Stomach (tissue), 4 donors: ENCODE data around the gene CIBAR2.

Experiments
- CTCF ChIP-seq, 7 experiments: fragments of 450-650 bp in 4 of 7; fragments of 200-600 bp in 3 of 7; sonication (generic) in 3 of 7; IDR thresholded peaks; one replicate each; pipeline ENCODE4 v1.5.1; 2016 to 2019; ENCODE audit warnings: antibody characterized with exemption in 7 of 7, control low read depth in 2 of 7, mild to moderate bottlenecking in 1 of 7
- EP300 ChIP-seq: sonication (generic); formaldehyde crosslinking; IDR thresholded peaks from one replicate; pipeline ENCODE4 v1.6.1; 2017; ENCODE audit warnings: antibody characterized with exemption
- POLR2A ChIP-seq, 4 donors: fragments of 450-650 bp; IDR thresholded peaks; one replicate each; pipeline ENCODE4 v1.6.1; 2016; ENCODE audit warnings: antibody characterized with exemption in 4 of 4, control low read depth in 2 of 4, mild to moderate bottlenecking in 1 of 4, moderate library complexity in 1 of 4
- POLR2AphosphoS5 ChIP-seq, 3 donors: sonication (generic); formaldehyde crosslinking; IDR thresholded peaks; one replicate each; pipeline ENCODE4 v1.6.1; 2016; ENCODE audit warnings: antibody characterized with exemption in 3 of 3

- TF ChIP-seq CTCF (IDR thresholded peaks at IDR 0.05) (no peak), POLR2A (IDR thresholded peaks at IDR 0.05) (no peak), EP300 (no peak), POLR2AphosphoS5 (IDR thresholded peaks at IDR 0.05) (no peak)
These were observed 49.9 kb downstream of the CIBAR2 start for GRCh38 chr16:85062323-85062722.
